Stimulated activated CD8-positive, alpha-beta memory T cell treated with anti-CD3 and anti-CD28 coated beads, Interleukin-12 subunit alpha, Interleukin-12 subunit beta, amount 100 ng/mL, for 4 hours (primary cell): ENCODE measurements around the gene CNN3.
"Not testable (repeated sequence)": the region's sequence is repeated elsewhere in the genome, so short reads cannot be mapped to it uniquely, and the experiment has no call there.

Experiments
- DNase-seq: peaks from one replicate; pipeline ENCODE4 v3.0.0-alpha.2; 2020; ENCODE audit warnings: low read depth

The CNN3 gene

GRCh38 chr1:94949681-94950661 is 23.1 kb upstream of the CNN3 start:
- DNase-seq = no peak

DNA sequence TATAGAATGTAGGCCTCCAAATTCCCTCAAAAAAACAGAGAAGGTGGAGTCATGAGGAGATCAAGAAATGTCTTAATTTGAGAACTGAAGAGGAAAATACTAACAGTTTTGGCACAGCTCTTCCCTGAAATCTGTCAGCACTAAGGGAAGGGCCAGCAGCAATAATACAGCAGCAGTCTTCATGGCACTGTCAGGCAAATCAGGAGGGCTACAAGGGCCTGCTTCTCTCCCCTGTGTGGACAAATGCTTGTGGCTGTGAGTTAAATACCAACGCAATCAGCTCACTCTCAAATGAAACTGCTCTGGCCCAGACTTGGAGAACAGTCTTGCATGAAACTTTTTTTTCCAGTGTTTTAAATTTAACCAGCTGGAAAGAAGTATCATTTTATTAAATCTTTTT is 20.5 kb upstream of the CNN3 start:
- DNase-seq = no peak

DNA sequence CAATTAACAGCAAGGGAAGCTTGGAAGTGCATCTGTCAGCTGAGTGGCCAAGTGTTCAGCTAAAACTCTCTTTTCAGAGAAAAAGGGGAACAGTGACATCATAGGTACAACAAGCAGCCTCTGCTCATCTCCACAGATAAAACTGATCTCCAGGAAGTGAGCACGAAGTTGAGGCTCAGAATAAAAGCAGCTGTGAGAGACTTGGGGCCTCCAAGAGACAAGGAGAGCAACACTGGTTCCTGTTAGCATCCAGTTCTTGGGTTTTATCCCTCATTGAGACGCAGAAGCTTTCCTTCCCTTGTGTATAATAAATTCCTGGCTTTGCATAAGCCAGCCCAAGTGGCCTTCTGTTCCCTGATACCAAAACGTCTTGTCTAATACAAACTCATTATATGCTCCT is 20.0 kb upstream of the CNN3 start:
- DNase-seq = no peak

GRCh38 chr1:94942171-94943128 is 15.5 kb upstream of the CNN3 start:
- DNase-seq = no peak

DNA sequence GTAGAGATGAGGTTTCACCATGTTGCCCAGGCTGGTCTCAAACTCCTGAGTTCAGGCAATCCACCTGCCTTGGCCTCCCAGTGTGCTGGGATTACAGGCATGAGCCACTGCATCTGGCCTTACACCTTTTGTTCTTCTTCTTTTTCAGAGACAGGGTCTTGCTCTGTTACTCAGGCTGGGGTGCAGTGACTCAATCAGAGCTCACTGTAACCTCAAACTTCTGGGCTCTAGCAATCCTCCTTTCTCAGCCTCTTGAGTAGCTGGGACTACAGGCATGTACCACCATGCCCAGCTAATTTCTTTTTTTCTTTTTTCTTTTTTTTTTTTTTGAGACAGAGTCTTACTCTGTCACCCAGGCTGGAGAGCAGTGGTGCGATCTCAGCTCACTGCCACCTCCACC is 14.6 kb upstream of the CNN3 start:
- not testable (repeated sequence) for DNase-seq

GRCh38 chr1:94940738-94941137 is 13.8 kb upstream of the CNN3 start:
- DNase-seq = no peak

- DNase-seq = no peak
These were observed 10.9 kb upstream of the CNN3 start for GRCh38 chr1:94937820-94938219.

DNA sequence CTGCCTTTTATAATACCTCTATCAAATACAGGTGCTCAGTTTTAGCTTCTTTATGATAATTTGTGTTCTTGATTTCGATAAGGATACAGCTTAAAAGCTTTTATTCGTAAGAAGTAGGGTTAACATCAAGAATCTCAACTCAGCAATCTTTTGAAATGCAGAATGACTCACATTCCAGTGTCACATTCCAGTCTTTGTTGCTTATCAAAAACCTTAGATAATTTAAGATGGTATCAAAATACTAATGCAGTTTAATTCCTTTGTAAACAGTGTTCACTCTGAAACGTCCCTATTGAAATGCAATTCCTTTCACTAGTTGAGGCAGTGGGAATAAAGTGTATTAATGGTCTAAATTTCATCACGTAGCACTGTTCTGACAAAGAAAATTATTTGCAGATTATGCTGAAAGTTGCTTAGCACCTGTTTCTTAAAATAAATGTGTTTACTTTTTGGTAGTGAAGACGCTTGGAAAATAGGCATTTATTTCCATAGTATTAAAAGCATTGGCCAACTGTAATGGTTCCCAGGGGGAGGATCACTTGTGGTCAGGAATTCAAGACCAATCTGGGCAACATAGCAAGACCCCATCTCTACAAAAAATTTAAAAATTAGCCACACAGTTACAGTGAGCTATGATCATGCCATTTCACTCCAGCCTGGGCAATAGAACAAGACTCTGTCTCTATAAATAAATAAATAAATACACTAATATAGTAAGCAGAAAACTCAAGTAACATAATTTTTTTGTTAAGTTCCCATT is 10.1 kb upstream of the CNN3 start:
- DNase-seq = no peak

DNA sequence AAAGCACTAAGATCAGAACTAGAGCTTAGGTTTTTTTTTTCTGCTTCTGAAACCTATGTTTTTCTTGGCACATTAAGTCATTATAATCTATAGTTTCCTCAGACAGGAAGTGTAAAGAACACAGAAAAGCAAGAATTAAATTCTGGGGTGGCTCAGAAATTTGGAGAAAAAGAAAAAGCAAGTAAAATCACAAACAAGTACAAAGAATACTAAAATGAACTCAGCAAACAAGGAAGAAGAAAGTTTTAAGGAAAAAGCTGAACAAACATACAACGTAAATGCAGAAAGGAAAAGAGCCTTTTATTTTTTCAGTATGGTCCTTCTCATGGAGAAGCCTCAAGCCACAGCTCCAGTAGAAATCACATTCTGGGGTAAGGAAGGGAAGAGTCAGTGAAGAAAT is 8.6 kb upstream of the CNN3 start:
- DNase-seq = no peak

- DNase-seq = no peak
These were observed 8.1 kb upstream of the CNN3 start for GRCh38 chr1:94935034-94935433.

GRCh38 chr1:94934551-94934950 is 7.6 kb upstream of the CNN3 start:
- DNase-seq = no peak

DNA sequence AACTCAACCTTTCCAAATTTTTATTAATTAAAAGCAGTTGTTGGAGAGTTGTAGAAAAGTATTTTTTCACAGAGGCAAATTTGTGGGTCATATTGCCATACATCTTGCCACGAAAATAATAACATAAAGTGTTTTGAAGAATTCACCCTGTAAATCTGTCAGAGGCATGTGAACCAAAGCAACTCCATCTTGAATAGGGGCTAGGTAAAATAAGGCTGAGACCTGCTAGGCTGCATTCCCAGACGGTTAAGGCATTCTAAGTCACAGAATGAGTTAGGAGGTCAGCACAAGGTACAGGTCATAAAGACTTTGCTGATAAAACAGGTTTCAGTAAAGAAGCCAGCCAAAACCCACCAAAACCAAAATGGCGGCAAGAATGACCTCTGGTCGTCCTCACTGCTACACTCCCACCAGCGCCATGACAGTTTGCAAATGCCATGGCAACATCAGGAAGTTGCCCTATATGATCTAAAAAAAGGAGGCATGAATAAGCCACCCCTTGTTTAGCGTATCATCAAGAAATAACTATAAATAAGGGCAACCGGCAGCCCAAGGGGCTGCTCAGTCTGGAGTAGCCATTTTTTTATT is 4.4 kb upstream of the CNN3 start:
- DNase-seq = no peak

- DNase-seq = no peak
These were observed 2.7 kb upstream of the CNN3 start for GRCh38 chr1:94929351-94930217.

DNA sequence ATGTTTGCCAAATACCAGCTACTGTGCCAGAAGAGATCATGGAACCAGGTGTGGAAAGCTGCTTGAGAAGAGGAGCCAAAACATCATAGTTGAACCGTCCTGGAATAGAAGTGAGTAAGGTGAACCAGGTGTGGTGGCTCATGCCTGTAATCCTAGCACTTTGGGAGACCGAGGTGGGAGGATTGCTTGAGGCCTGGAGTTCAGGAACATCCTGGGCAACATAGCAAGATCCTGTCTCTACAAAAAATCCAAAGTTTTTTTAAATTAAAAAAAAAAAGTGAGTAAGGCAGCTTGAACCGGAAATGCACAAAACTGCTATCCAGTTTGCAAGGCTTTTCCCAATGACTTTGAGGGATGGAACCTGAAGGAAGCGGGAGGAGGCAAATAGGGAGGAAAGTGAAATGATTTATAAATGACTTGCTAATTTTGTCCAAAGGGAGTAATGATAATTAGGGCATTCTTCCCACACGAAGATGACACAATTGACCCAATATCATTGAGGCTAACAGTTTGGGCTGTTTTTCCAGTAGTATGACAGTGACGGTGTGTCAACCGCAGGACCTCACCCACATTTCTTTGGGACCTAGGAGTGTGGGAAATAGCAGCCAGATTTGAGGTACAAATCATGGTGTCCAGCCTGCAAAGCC is 1.5 kb upstream of the CNN3 start:
- DNase-seq = no peak

GRCh38 chr1:94927405-94928175 is 680 bp upstream of the CNN3 start:
- DNase-seq = no peak

DNA sequence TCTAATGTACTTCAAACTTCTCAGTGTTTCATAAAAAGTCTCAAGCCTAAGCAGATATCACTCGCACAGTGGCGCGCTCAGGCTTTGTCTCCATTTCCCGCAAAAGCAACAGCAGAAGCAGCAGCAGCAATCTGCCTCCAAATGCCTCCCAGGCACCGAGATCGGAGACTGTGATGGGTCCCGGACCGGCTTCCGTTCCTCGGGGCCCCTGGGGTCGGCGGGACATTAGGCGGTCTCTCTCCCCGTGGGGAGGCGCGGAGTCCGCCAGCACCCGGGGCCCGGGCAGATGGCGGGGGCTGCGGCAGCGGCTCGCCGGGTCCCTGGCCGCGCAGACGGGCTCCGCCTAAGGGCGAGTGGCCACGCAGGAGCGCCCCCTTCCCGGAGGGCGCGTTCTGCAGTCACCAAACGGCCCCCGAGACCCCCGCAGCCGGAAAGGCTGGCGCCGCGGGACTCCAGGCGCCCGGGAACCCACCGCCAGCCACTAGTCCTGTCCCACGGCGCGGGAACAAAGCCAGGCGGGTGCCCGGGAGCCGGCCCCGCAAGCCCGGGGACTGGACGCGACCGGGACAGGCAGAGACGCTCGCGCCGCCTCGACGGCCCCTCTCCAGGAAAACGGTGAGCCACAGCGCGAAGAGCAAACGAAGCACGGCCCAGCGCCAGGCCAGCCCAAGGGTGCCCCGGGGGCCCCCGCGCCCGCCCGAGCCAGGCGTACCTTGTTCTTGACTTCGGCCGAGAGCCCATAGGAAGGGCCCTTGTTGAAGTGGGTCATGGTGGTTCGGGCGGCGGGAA is 590 bp downstream of the CNN3 start:
- DNase-seq = peak; percentile 4

GRCh38 chr1:94925561-94926125 is 1.3 kb downstream of the CNN3 start:
- no peak for DNase-seq

- no peak for DNase-seq
These were observed 1.9 kb downstream of the CNN3 start for GRCh38 chr1:94925004-94925403.
